Hepatocyte (in vitro differentiated cells): Measurements from ENCODE around the gene KCNJ1. TPM values are rescaled to one million over a fixed set of nuclear protein-coding genes. Genes with fewer than 3 reads are reported as not detected.

Experiments used
- DNase-seq: peaks from one replicate; pipeline ENCODE4 v3.0.0-alpha.2; 2016; ENCODE audit warnings: low spot score
- H2AFZ ChIP-seq: fragments of 200-600 bp; sonication (generic); 2 replicates; pipeline ENCODE4 v1.6.0; 2016; ENCODE audit warnings: antibody characterized with exemption, mild to moderate bottlenecking
- H3K27ac ChIP-seq: fragments of 200-600 bp; sonication (generic); 2 replicates; pipeline ENCODE4 v1.5.1; 2016; ENCODE audit warnings: mild to moderate bottlenecking
- H3K27me3 ChIP-seq: fragments of 200-600 bp; sonication (generic); 2 replicates; pipeline ENCODE4 v1.6.1; 2016
- H3K36me3 ChIP-seq: fragments of 200-600 bp; sonication (generic); replicated peaks from 2 replicates; pipeline ENCODE4 v1.5.1; 2016; ENCODE audit warnings: low read depth; ENCODE audit not compliant: insufficient read depth
- H3K4me1 ChIP-seq: fragments of 200-600 bp; sonication (generic); 2 replicates; pipeline ENCODE4 v1.5.1; 2016; ENCODE audit warnings: mild to moderate bottlenecking, moderate library complexity; ENCODE audit not compliant: insufficient read depth
- H3K4me2 ChIP-seq: fragments of 200-600 bp; sonication (generic); 2 replicates; pipeline ENCODE4 v1.6.0; 2016
- H3K4me3 ChIP-seq: fragments of 200-600 bp; sonication (generic); 2 replicates; pipeline ENCODE4 v1.5.1; 2016; ENCODE audit warnings: mild to moderate bottlenecking
- H3K79me2 ChIP-seq: fragments of 200-600 bp; sonication (generic); 2 replicates; pipeline ENCODE4 v1.6.0; 2017; ENCODE audit warnings: mild to moderate bottlenecking
- H3K9me2 ChIP-seq: fragments of 200-600 bp; sonication (generic); replicated peaks from 2 replicates; pipeline ENCODE4 v1.6.0; 2017; ENCODE audit warnings: mild to moderate bottlenecking; ENCODE audit not compliant: insufficient read depth
- H3K9me3 ChIP-seq: fragments of 200-600 bp; sonication (generic); 2 replicates; pipeline ENCODE4 v1.5.1; 2016; ENCODE audit warnings: low read depth, mild to moderate bottlenecking
- H4K20me1 ChIP-seq: fragments of 200-600 bp; sonication (generic); 2 replicates; pipeline ENCODE4 v1.6.0; 2016; ENCODE audit warnings: mild to moderate bottlenecking; ENCODE audit not compliant: insufficient read depth, poor library complexity, severe bottlenecking
- EZH2 ChIP-seq: fragments of 200-600 bp; sonication (generic); IDR thresholded peaks from 2 replicates; pipeline ENCODE4 v1.6.1; 2016; ENCODE audit warnings: antibody characterized with exemption, mild to moderate bottlenecking, borderline replicate concordance
- EZH2phosphoT487 ChIP-seq: fragments of 200-600 bp; sonication (generic); IDR thresholded peaks from one replicate; pipeline ENCODE4 v1.6.1; 2018; ENCODE audit warnings: antibody characterized with exemption, mild to moderate bottlenecking, low read depth, moderate library complexity; ENCODE audit not compliant: unreplicated experiment, severe bottlenecking
- whole genome bisulfite sequencing: methylation state at CpG from one replicate; pipeline ENCODE4 v1.1.6; 2016; ENCODE audit warnings: low lambda C conversion rate; ENCODE audit errors: missing lambda C conversion rate; 5-methylcytosine and 5-hydroxymethylcytosine counted together
- polyA plus RNA-seq: library from polyadenylated mRNA; unstranded; fragments of >200 nt; fragmentation: Nextera tagmentation; extraction: Ambion mirVana; gene quantifications from 2 replicates; pipeline ENCODE4 v1.2.1, GENCODE V29; 2016
- total RNA-seq: library from RNA; depleted of rRNA; stranded (reverse); fragments of >200 nt; gene quantifications from 2 replicates; pipeline ENCODE4 v1.2.3, GENCODE V29; 2014
- TF ChIP-seq, protein P1 (sequence below): fragments of 200-600 bp; sonication (generic); IDR thresholded peaks from 2 replicates; pipeline ENCODE4 v1.5.1; 2016; ENCODE audit warnings: antibody characterized with exemption, mild to moderate bottlenecking; ENCODE audit not compliant: poor library complexity

The KCNJ1 gene
- total and polyA plus RNA-seq, 2 experiments from 2014 or later, result not detected

DNA sequence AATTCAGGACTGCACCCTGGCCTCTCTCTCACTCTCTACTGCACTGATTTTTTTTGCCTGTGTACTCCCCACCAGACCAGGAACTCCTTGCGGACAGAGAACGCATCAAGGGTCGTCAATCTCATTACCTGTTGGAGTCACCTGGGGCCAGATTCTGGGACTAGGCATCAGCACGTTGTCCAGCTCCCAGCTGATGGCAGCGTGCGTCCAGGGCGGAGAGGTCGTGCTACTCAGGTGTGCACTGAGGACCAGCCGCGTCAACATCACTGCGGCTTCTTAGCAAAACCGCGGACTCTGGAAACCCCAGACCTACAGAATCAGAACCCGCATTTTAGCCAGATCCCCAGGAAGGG is 37.2 kb upstream of the KCNJ1 start:
- no peaks in the 10 kb centered on the region for H3K9me2 ChIP-seq
- no peaks in the 10 kb centered on the region for H3K79me2 ChIP-seq
- 38% methylated on average over 14 of the region's 14 CpGs for WGBS
- no peak for DNase-seq
- TF ChIP-seq EZH2phosphoT487 (no peak), EZH2 (peak; percentile 83)
- TF ChIP-seq, protein P1, sequence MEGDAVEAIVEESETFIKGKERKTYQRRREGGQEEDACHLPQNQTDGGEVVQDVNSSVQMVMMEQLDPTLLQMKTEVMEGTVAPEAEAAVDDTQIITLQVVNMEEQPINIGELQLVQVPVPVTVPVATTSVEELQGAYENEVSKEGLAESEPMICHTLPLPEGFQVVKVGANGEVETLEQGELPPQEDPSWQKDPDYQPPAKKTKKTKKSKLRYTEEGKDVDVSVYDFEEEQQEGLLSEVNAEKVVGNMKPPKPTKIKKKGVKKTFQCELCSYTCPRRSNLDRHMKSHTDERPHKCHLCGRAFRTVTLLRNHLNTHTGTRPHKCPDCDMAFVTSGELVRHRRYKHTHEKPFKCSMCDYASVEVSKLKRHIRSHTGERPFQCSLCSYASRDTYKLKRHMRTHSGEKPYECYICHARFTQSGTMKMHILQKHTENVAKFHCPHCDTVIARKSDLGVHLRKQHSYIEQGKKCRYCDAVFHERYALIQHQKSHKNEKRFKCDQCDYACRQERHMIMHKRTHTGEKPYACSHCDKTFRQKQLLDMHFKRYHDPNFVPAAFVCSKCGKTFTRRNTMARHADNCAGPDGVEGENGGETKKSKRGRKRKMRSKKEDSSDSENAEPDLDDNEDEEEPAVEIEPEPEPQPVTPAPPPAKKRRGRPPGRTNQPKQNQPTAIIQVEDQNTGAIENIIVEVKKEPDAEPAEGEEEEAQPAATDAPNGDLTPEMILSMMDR, result no peak
- H4K20me1 ChIP-seq, result no peaks in the 10 kb centered on the region
- H2AFZ ChIP-seq, result no peak overlapping the region
- H3K27ac ChIP-seq, result no peak overlapping the region
- H3K9me3 ChIP-seq, result no peaks in the 10 kb centered on the region
- no peaks in the 10 kb centered on the region for H3K36me3 ChIP-seq
- peak overlapping the region; percentile 99 for H3K4me2 ChIP-seq
- no peak overlapping the region for H3K4me3 ChIP-seq
- H3K4me1 ChIP-seq, result peaks cover 15% of the 10 kb centered on the region
- H3K27me3 ChIP-seq, result peaks cover 57% of the 10 kb centered on the region

DNA sequence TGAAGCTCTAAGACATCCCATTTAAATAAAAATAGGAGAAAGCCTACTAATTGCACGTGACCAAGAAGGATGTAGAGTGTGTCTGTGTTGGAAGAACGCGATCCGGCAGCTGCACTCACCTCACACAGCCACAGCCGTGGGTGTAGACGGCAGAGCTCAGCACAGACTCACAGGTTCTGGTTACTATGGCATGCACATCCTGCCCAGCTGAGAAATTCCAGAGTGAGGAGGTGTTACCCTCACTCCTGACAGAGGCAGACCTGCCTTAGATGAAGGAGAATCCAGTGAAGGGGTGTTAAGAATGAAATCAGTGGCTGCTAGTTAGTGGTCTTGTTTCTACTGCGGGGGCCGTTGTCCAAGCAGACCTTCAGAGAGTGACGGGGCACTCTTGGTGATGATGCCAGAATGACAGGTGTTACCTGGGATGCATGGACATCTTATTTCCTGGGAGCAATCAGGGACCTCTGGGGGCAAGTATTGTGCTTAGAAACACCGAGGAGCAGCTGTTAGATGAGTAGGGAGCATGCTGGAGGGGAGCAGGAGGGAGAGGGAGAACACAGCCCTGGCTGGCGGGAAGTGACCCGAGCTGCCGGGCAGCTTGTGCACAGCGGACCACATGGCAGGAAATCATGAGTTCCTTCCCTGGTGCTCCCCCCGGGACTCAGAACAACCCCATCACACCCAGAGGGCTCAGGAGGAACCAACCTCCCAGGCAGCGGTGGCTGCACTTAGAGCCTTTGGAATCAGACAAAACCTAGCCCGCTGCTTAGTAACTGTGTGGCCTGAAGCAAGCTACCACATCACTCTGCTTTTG is 36.4 kb upstream of the KCNJ1 start:
- TF ChIP-seq, protein P1, result no peak
- TF ChIP-seq EZH2 (no peak), EZH2phosphoT487 (no peak)
- Histone ChIP-seq H3K27ac (no peak overlapping the region), H3K4me3 (no peak overlapping the region), H3K79me2 (no peaks in the 10 kb centered on the region), H3K9me2 (no peaks in the 10 kb centered on the region), H3K4me1 (peaks cover 15% of the 10 kb centered on the region), H2AFZ (no peak overlapping the region), H4K20me1 (no peaks in the 10 kb centered on the region), H3K36me3 (no peaks in the 10 kb centered on the region), H3K9me3 (no peaks in the 10 kb centered on the region), H3K27me3 (peaks cover 59% of the 10 kb centered on the region), H3K4me2 (no peak overlapping the region)
- no peak for DNase-seq
- 24% methylated on average over 17 of the region's 17 CpGs for WGBS

DNA sequence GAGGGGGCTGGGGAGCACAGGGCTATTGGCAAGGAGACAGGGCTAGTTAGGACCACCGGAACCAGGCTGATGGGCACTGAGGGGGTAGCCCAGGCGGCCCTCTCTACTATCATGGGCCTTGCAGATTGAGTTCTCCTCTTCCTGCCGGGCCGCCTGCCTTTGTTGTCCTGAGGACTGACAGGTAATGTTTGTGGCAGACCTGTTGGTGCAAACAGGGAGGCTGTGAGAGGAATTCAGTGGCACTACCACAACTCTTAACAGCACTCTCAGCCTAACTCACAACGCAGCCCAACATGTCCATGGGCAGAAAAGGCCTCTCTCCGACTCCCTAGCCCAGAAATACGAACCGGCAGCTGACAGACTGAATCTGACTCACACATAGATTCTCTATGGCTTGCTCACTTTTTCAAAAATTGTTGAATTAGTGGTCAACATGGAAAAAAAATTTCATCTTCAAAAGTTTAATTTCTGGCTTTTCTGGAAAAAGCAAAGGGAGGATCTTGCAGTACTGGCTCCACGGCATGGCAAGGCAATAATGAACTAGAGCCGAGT is 35.5 kb upstream of the KCNJ1 start:
- peaks cover 15% of the 10 kb centered on the region for H3K4me1 ChIP-seq
- H3K27me3 ChIP-seq, result peaks cover 53% of the 10 kb centered on the region
- no peak overlapping the region for H3K4me2 ChIP-seq
- no peak overlapping the region for H2AFZ ChIP-seq
- no peaks in the 10 kb centered on the region for H4K20me1 ChIP-seq
- H3K79me2 ChIP-seq, result no peaks in the 10 kb centered on the region
- no peaks in the 10 kb centered on the region for H3K9me2 ChIP-seq
- no peak overlapping the region for H3K27ac ChIP-seq
- WGBS, result 54% methylated on average over 10 of the region's 10 CpGs
- TF ChIP-seq, protein P1, result no peak
- no peak for TF ChIP-seq EZH2
- no peak for DNase-seq
- H3K9me3 ChIP-seq, result no peaks in the 10 kb centered on the region
- H3K4me3 ChIP-seq, result no peak overlapping the region
- no peaks in the 10 kb centered on the region for H3K36me3 ChIP-seq
